Smooth muscle cell (in vitro differentiated cells): ENCODE data around the gene ANO1. TPM values are rescaled to one million over a fixed set of nuclear protein-coding genes. Genes with fewer than 3 reads are reported as not detected.
"Not testable (repeated sequence)": the region's sequence is repeated elsewhere in the genome, so short reads cannot be mapped to it uniquely, and the experiment has no call there.

Source experiments
- DNase-seq: peaks from one replicate; lab custom pipeline; 2025; ENCODE audit not compliant: unreplicated experiment; lab: John Stamatoyannopoulos, UW
- H2AFZ ChIP-seq: fragments of 200-600 bp; sonication (generic); 2 replicates; pipeline ENCODE4 v1.6.0; 2016; ENCODE audit warnings: antibody characterized with exemption, low read depth, mild to moderate bottlenecking
- H3F3A ChIP-seq: fragments of 200-600 bp; sonication (generic); 2 replicates; pipeline ENCODE4 v1.6.0; 2017; ENCODE audit warnings: antibody characterized with exemption, low read depth
- H3K27ac ChIP-seq: fragments of 200-600 bp; sonication (generic); 2 replicates; pipeline ENCODE4 v1.5.1; 2016; ENCODE audit warnings: low read depth, mild to moderate bottlenecking
- H3K27me3 ChIP-seq: fragments of 200-600 bp; sonication (generic); 2 replicates; pipeline ENCODE4 v1.6.1; 2016; ENCODE audit warnings: low read depth, mild to moderate bottlenecking
- H3K36me3 ChIP-seq: fragments of 200-600 bp; sonication (generic); 2 replicates; pipeline ENCODE4 v1.5.1; 2016; ENCODE audit warnings: low read depth
- H3K4me1 ChIP-seq: fragments of 200-600 bp; sonication (generic); 2 replicates; pipeline ENCODE4 v1.5.1; 2016; ENCODE audit warnings: low read depth
- H3K4me2 ChIP-seq: fragments of 200-600 bp; sonication (generic); 2 replicates; pipeline ENCODE4 v1.6.0; 2016; ENCODE audit warnings: mild to moderate bottlenecking
- H3K4me3 ChIP-seq: fragments of 200-600 bp; sonication (generic); 2 replicates; pipeline ENCODE4 v1.5.1; 2016; ENCODE audit warnings: mild to moderate bottlenecking
- H3K79me2 ChIP-seq: fragments of 200-600 bp; sonication (generic); 2 replicates; pipeline ENCODE4 v1.6.0; 2016; ENCODE audit warnings: low read depth, mild to moderate bottlenecking
- H3K9ac ChIP-seq: fragments of 200-600 bp; sonication (generic); 2 replicates; pipeline ENCODE4 v1.6.0; 2016; ENCODE audit warnings: low read depth
- H3K9me3 ChIP-seq: fragments of 200-600 bp; sonication (generic); replicated peaks from 2 replicates; pipeline ENCODE4 v1.5.1; 2016; ENCODE audit warnings: low read depth
- H4K20me1 ChIP-seq: fragments of 200-600 bp; sonication (generic); 2 replicates; pipeline ENCODE4 v1.6.0; 2016; ENCODE audit warnings: low read depth
- CTCF ChIP-seq: fragments of 200-600 bp; sonication (generic); IDR thresholded peaks from 2 replicates; pipeline ENCODE4 v1.5.1; 2017; ENCODE audit warnings: borderline replicate concordance, mild to moderate bottlenecking, antibody characterized with exemption; ENCODE audit not compliant: insufficient read depth, poor library complexity, severe bottlenecking
- whole genome bisulfite sequencing: methylation state at CpG from one replicate; pipeline ENCODE4 v1.1.7; 2016; ENCODE audit warnings: low lambda C conversion rate; 5-methylcytosine and 5-hydroxymethylcytosine counted together
- polyA plus RNA-seq: library from polyadenylated mRNA; unstranded; fragments of >200 nt; fragmentation: Nextera tagmentation; extraction: Ambion mirVana; gene quantifications from 2 replicates; pipeline ENCODE4 v1.2.1, GENCODE V29; 2016
- total RNA-seq: library from RNA; depleted of rRNA; stranded (reverse); fragments of >200 nt; gene quantifications from 2 replicates; pipeline ENCODE4 v1.2.3, GENCODE V29; 2014

The ANO1 gene
- total and polyA plus RNA-seq, 2 experiments from 2014 or later, result 93.4 to 133 TPM

- H4K20me1 ChIP-seq, result peaks cover 51% of the 10 kb centered on the region
- H3K36me3 ChIP-seq, result no peaks in the 10 kb centered on the region
- no peak overlapping the region for H3K4me3 ChIP-seq
- no peak for TF ChIP-seq CTCF
- no peak for DNase-seq
- H3K27me3 ChIP-seq, result no peaks in the 10 kb centered on the region
- H3K27ac ChIP-seq, result no peak overlapping the region
- H2AFZ ChIP-seq, result no peak overlapping the region
- no peaks in the 10 kb centered on the region for H3K9me3 ChIP-seq
- peaks cover 20% of the 10 kb centered on the region for H3K79me2 ChIP-seq
- H3F3A ChIP-seq, result peaks cover 4% of the 10 kb centered on the region
- peaks cover 7% of the 10 kb centered on the region for H3K4me1 ChIP-seq
- WGBS, result 99% methylated on average over 6 of the region's 6 CpGs
- no peak overlapping the region for H3K9ac ChIP-seq
- H3K4me2 ChIP-seq, result no peak overlapping the region
Measured at GRCh38 chr11:70209391-70209912, 131.3 kb downstream of the ANO1 start.

GRCh38 chr11:70210051-70210501 is 132.0 kb downstream of the ANO1 start:
- Histone ChIP-seq H3K4me2 (no peak overlapping the region), H4K20me1 (peaks cover 45% of the 10 kb centered on the region), H3K79me2 (peaks cover 14% of the 10 kb centered on the region), H3K4me1 (peaks cover 1% of the 10 kb centered on the region), H3K9ac (no peak overlapping the region), H3K27ac (no peak overlapping the region), H3K4me3 (no peak overlapping the region), H3F3A (no peaks in the 10 kb centered on the region), H3K36me3 (no peaks in the 10 kb centered on the region), H3K27me3 (no peaks in the 10 kb centered on the region), H3K9me3 (no peaks in the 10 kb centered on the region), H2AFZ (no peak overlapping the region)
- DNase-seq, result no peak
- no peak for TF ChIP-seq CTCF
- 81% methylated on average over 8 of the region's 8 CpGs for WGBS

GRCh38 chr11:70210530-70210929 is 132.4 kb downstream of the ANO1 start:
- Histone ChIP-seq H3K4me2 (no peak overlapping the region), H3K4me3 (no peak overlapping the region), H3K36me3 (no peaks in the 10 kb centered on the region), H3K79me2 (peaks cover 9% of the 10 kb centered on the region), H3K27ac (no peak overlapping the region), H4K20me1 (peaks cover 40% of the 10 kb centered on the region), H3K9me3 (no peaks in the 10 kb centered on the region), H3K4me1 (no peaks in the 10 kb centered on the region), H3K27me3 (no peaks in the 10 kb centered on the region), H3K9ac (no peak overlapping the region), H2AFZ (no peak overlapping the region), H3F3A (no peaks in the 10 kb centered on the region)
- no peak for DNase-seq
- no peak for TF ChIP-seq CTCF
- WGBS, result 90% methylated on average over 5 of the region's 5 CpGs

DNA sequence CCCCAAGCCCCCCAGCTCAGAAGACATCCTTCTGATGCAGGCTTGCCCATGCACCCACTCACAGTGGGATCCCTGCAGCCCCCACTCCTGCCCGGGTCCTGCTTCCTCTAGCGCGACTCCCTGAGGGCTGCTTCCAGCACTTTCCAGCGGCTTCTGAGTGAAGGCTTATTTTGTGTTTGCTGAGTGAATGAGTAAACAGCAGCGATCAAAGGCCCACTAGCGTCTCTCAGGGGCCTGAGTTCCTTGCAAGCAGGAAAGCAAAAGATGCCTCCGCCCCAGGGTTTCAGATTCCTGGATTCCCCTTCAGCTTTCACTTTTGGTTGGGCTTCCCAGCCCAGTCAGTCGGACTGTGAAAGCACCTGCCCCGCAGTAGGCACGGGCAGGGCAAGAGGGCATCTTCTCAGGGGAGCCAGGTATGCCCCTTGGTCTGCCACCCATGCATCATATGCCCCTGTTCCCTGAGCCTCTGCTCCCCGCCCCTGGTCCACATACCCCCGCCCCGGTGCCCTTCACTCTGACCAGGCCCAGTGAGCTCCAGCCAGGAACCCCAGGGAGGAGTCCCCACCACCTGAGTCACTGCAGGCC is 134.2 kb downstream of the ANO1 start:
- no peak for TF ChIP-seq CTCF
- no peaks in the 10 kb centered on the region for H3K36me3 ChIP-seq
- WGBS, result 81% methylated on average over 13 of the region's 13 CpGs
- H3K9ac ChIP-seq, result no peak overlapping the region
- no peaks in the 10 kb centered on the region for H3K4me1 ChIP-seq
- H3K4me3 ChIP-seq, result no peak overlapping the region
- H3K27me3 ChIP-seq, result no peaks in the 10 kb centered on the region
- no peak overlapping the region for H3K27ac ChIP-seq
- no peaks in the 10 kb centered on the region for H3F3A ChIP-seq
- H2AFZ ChIP-seq, result no peak overlapping the region
- H3K4me2 ChIP-seq, result no peak overlapping the region
- H4K20me1 ChIP-seq, result peaks cover 22% of the 10 kb centered on the region
- H3K9me3 ChIP-seq, result no peaks in the 10 kb centered on the region
- no peaks in the 10 kb centered on the region for H3K79me2 ChIP-seq
- DNase-seq, result no peak

- 93% methylated on average over 5 of the region's 5 CpGs for WGBS
- H3K9me3 ChIP-seq, H3K4me1 ChIP-seq, H3K27me3 ChIP-seq, H3K36me3 ChIP-seq, H3K9ac ChIP-seq, H3K79me2 ChIP-seq, H2AFZ ChIP-seq, DNase-seq, H4K20me1 ChIP-seq, H3K4me2 ChIP-seq, H3K27ac ChIP-seq, H3F3A ChIP-seq, H3K4me3 ChIP-seq: not testable (repeated sequence)
Measured at GRCh38 chr11:70217388-70217787, 139.3 kb downstream of the ANO1 start.
